Activated CD8-positive, alpha-beta memory T cell treated with anti-CD3 and anti-CD28 coated beads for 24 hours (primary cell): ENCODE data around the gene TNFRSF13B.
"Not testable (repeated sequence)": the region's sequence is repeated elsewhere in the genome, so short reads cannot be mapped to it uniquely, and the experiment has no call there.

Experiments
- DNase-seq: peaks from one replicate; pipeline ENCODE4 v3.0.0-alpha.2; 2020

Gene TNFRSF13B

DNA sequence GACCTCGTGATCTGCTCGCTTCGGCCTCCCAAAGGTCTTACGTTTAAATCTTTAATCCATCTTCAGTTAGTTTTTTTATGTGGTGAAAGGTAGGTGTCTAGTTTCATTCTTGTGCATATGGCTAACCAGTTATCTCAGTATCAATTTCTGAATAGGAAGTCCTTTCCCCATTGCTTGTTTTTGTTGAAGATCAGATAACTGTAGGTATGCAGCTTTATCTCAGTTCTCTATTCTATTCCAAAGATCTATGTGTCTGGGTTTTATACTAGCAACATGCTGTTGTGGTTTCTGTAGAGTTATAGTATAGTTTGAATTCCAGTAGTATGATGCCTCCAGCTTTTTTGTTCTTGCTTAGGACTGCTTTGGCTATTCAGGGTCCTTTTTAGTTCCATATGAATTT lies 65.2 kb downstream of the TNFRSF13B start:
- DNase-seq, result no peak

DNA sequence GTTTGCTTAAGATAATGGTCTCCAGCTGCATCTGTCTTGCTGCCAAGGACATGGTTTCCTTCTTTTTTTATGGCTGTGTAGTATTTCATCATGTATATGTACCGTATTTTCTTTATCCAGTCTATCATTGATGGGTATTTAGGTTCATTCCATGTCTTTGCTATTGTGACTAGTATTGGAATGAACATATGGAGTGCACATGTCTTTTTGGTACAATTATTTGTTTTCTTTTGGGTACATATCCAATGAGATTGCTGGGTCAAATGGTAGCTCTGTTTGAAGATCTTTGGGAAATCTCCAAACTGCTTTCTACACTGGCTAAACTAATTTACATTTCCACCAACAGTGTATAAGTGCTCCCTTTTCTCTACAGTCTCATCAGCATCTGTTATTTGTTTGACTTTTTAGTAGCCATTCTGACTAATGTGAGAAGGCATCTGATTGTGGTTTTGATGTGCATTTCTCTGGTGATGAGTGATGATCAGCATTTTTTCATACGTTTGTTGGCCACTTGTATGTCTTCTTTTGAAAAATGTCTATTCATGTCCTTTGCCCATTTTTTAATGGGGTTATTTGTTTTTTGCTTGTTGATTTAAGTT lies 66.2 kb downstream of the TNFRSF13B start:
- no peak for DNase-seq

DNA sequence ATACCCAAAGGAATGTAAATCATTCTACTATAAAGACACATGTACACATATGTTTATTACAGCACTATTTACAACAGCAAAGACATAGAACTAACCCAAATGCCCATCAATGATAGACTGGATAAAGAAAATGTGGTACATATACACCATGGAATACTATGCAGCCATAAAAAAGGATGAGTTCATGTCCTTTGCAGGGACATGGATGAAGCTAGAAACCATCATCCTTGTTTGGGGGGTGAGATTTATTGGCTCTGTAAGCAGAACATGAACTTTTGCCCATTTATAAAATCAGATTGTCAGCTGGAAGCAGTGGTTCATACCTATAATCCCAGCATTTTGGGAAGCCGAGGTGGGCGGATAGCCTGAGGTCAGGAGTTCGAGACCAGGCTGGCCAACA lies 68.8 kb downstream of the TNFRSF13B start:
- not testable (repeated sequence) for DNase-seq

DNA sequence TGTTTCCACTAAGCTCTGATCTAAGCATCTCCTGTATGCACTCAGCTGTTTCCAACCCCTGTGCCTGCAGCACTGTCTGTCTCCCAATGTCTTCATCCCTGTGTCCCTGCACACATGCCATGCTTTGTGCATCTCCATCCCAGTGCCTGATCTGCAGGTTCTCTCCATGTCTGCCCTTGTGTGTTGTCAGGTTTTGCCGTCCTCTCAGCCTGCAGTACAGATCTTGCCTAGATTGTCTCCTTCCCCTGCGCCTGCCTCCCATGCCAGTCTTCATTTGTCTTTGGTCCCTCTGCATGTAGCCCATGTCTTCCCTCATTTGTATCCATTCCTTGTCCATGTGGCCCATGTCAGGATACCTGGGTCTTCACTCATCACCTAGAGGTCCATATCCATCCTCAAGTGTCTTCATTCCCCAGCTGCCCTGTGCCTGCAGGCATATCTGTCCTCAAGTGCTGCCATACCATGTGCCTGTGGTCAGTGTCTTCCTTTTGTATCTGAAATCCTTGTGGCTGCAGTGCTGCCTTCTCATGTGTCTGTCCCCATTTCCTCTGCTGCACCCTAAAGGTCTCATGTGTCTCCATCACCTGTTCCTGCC lies 71.5 kb downstream of the TNFRSF13B start:
- no peak for DNase-seq

DNA sequence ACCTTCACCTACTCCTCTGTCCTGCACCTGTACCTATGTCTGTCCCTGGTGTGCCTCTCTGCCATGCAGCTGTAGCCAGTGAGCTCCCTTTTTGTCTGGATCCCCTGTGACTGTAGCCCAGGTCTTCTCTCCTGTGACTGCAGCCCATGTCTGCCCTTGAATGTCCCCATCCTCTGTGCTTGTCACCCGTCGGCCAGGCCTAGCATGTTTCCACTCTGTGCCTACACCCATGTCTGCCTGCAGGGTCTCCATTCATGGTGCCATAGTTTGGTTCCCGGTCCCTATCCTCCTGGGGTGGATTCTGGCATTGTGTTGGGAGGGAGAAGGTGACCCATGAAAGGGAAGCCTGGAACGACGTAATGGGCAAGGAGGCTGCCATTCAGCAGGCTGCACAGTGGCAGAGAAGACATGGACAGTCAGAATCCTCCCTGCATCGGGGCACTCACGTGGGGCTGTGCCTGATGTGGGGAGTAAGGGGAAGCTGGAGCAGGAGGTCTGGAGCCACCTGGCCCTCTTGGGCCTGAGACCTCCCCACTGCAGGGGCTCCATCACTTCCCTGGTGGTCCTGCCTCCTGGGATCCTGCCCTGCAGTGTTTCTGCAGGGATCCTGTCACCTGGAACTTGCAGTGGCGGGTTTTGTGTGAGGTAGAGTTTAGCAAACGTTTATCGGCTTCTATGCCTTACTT lies 74.6 kb downstream of the TNFRSF13B start:
- DNase-seq, result not testable (repeated sequence)

DNA sequence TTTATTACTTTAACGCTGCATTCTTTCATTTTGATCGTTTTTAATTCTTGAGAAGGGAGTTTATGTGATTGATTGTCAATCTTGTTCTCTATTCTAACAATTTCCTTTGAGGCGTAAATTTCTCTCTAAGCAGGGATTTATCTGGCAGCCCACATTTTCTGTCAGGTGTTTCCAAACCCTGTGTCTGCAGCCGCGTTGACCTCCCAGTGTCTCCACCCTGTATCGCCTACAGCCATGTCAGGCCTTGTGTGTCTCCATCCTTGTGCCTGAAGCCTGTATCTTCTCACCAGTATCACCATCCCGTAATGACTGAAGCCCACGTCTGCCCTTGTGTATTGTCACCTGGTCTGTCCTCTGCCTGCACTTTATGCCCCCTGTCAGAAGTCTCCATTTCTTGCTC lies 75.7 kb downstream of the TNFRSF13B start:
- DNase-seq, result not testable (repeated sequence)

DNA sequence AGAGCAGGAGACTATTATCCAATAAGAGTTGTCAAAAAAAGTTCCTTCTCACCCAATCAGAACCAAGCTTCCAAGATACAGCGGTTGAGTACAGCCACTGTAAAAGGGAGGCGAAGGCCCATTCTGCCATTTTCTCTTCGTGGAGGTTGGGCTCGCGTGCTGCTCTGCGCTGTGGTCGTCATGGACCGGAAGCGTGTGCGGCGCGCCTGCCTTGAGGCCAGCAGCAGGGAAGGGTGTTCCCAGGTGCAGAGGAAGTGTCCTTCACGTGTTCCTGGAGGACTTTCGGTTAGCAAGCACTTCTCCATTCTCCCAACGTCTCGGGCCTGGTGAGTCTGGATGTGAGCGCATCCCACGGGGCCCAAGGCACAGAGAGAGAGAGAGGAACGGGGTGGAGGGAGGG lies 78.4 kb downstream of the TNFRSF13B start:
- DNase-seq, result not testable (repeated sequence)

DNA sequence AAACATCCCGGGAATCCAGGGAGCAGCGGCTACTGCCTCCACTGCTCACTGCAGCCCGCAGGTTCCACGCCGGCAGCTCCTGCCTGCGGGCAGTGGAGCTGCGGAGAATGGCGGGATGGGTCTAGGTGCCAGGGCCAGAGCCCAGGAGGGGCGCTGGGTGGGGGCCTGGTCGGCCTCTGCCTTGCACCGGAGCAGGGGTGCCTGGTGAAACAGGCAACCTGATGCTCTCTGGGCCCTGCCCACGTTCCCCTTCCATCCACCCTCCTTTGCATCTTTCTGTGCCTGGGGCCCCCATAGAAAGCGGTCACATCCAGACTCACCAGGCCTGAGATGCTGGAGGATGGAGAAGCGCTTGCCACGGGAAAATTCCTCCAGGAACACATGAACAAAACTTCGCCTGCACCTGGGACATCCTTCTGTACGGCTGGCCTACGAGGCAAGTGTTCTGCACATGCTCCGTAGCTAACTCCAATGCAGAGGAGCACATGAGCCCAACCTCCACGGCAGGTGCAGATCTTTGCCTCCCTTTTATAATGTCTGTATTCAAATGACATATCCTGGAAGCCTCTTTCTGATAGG lies 79.0 kb downstream of the TNFRSF13B start:
- DNase-seq, result not testable (repeated sequence)

DNA sequence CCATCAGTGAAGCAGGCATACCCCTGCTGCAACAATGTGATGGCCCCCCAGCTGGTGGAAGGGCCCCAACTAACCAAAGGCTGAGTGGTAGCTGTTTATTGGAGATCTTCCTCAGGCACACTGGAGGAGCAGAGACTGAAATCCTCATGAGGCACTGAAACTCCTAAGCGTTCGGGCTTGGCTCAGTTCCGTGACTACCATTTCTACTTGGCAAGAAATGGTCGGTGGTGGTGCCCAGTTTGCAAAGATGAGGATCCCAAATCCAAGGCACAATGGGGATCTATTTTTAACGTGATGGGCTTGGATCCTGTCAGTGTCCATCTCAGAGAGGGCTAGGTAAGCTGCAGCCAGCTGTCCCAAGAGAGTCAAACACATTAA lies 82.8 kb downstream of the TNFRSF13B start:
- peak; percentile 30 for DNase-seq
